ENCODE results near the gene RNF224.
A peak's percentile ranks its signal among the peaks of the same experiment; 100 is the strongest.

RNF224 gene

GRCh38 chr9:137221506-137222111, 5.7 kb upstream of the RNF224 start:
- TF ChIP-seq, protein P1, sequence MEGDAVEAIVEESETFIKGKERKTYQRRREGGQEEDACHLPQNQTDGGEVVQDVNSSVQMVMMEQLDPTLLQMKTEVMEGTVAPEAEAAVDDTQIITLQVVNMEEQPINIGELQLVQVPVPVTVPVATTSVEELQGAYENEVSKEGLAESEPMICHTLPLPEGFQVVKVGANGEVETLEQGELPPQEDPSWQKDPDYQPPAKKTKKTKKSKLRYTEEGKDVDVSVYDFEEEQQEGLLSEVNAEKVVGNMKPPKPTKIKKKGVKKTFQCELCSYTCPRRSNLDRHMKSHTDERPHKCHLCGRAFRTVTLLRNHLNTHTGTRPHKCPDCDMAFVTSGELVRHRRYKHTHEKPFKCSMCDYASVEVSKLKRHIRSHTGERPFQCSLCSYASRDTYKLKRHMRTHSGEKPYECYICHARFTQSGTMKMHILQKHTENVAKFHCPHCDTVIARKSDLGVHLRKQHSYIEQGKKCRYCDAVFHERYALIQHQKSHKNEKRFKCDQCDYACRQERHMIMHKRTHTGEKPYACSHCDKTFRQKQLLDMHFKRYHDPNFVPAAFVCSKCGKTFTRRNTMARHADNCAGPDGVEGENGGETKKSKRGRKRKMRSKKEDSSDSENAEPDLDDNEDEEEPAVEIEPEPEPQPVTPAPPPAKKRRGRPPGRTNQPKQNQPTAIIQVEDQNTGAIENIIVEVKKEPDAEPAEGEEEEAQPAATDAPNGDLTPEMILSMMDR (IDR thresholded peaks at IDR 0.05; ENCODE audit: insufficient read depth, low read length, poor library complexity, severe bottlenecking), result no peak
- no peaks in the 10 kb centered on the region for H3K27me3 ChIP-seq (replicated peaks; ENCODE audit: control insufficient read depth, insufficient read depth, low read length)
- no peak for DNase-seq (ENCODE audit: extremely low read depth, insufficient read length)

DNA sequence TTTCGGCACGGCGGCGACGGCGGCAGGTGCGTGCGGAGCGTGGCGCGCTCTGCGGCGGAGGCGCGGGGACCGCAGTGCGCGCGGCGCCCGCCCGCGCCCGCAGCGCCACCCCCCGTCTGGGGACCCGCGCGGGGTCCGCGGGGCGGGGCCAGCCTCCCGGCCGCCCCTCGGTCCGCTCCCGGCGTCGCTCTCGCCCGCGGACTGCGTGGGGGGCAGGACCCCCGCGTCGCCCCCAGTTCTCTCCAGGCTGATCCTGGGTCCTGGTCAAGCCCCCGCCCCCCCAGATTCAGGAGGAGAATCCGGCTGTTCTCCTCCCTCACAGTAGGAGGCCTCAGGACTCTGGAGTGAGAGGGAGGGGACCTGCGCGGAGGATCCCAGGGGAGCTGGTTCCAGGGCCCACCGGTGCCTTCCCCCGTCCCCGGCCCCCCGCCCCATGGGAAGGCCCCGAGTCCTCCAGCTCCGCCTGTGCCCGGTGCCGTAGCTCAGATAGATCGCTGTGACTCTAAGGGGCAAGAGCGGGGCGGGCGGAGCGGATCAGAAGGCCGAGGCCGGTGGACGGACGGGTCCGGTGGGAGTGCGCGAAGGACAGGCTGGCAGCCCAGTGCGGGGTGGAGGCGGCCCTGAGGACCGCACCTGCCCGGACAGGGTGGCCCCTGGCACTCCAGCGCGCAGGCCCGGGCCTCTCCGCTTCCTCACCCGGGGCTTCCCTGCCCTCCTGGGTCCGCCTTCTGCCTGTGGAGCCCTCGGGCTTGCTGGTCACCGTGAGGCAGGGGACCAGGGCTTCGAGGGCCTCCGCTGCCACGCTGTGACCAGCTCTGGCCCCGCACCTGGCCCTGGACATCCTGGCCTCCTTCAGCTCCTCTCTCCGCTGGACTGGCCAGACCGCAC, 4.9 kb upstream of the RNF224 start, which contains the start of gene RNF208:
Gene RNF208 (minus strand): TSS at position 51 of the 888 bp plus-strand sequence. CDS start 1,028 bp downstream, outside the sequence.
- H3K4me3 ChIP-seq (replicated peaks; ENCODE audit: low read depth, low read length), result peak within 1 kb of the TSS; percentile 63
- TF ChIP-seq, protein P1 (IDR thresholded peaks at IDR 0.05; ENCODE audit: insufficient read depth, low read length, poor library complexity, severe bottlenecking), result no peak
- DNase-seq (ENCODE audit: extremely low read depth, insufficient read length), result no peak
- no peaks in the 10 kb centered on the region; the same call in 1 of the 2 replicates for H3K36me3 ChIP-seq (ENCODE audit: control insufficient read depth, insufficient read depth, low read length)
- H3K27me3 ChIP-seq (replicated peaks; ENCODE audit: control insufficient read depth, insufficient read depth, low read length), result no peaks in the 10 kb centered on the region

More at GRCh38 chr9:137221506-137222111, 5.7 kb upstream of the RNF224 start:
- peaks cover 2% of the 10 kb centered on the region; the same call in 1 of the 2 replicates for H3K36me3 ChIP-seq (ENCODE audit: control insufficient read depth, insufficient read depth, low read length)
- peak overlapping the region; percentile 55 for H3K4me3 ChIP-seq (replicated peaks; ENCODE audit: low read depth, low read length)

- DNase-seq (ENCODE audit: extremely low read depth, insufficient read length), result peak; percentile 96
- no peaks in the 10 kb centered on the region for H3K27me3 ChIP-seq (replicated peaks; ENCODE audit: control insufficient read depth, insufficient read depth, low read length)
- no peaks in the 10 kb centered on the region; the same call in 1 of the 2 replicates for H3K36me3 ChIP-seq (ENCODE audit: control insufficient read depth, insufficient read depth, low read length)
- TF ChIP-seq, protein P1 (IDR thresholded peaks at IDR 0.05; ENCODE audit: insufficient read depth, low read length, poor library complexity, severe bottlenecking), result no peak
- peak overlapping the region; percentile 84 for H3K4me3 ChIP-seq (replicated peaks; ENCODE audit: low read depth, low read length)
Observed at GRCh38 chr9:137223078-137223970, 4.0 kb upstream of the RNF224 start.

DNA sequence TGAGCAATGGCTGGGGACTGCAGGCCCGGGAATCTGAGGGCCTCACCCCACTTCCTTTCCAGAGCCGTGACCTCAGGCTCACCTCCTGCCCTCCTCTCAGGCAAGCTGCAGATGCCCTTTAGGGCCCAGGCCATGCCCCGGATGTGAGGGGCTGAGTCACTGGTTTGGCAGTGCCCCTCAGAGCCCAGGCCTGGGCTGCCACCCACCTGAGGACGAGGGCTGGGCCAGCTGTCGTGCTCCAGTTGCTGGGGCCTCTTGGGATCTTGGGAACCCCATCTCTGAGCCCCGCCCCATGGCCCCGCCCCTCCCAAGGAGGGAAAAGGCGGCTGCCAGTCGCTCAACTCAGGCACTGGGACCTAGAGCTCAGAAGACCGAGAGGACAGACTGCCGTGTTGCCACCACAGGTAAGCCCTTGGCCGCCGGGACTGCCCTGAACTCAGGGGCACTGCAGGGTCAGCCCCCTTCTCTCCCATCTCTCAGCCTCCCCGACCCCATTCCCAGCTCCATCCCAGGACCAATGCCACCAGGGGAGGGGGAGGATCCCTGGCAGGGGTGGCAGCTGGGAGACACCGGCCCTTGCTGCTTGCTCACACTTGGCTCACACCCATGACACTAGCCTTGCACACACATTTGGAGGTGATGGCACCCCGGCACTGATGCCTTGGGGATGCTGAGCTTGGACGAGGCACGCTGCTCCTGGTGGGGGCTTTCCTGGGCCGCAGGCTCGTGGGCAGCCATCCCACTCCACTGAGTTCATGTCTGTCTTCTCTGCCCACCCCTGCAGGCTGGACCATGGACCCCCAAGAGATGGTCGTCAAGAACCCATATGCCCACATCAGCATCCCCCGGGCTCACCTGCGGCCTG, 2.2 kb upstream of the RNF224 start, which contains the start of gene CYSRT1:
Gene CYSRT1 (plus strand): TSS at position 345 of the 865 bp plus-strand sequence. CDS start 448 bp downstream, at position 793.
- peak within 1 kb of the TSS; percentile 84 for H3K4me3 ChIP-seq (replicated peaks; ENCODE audit: low read depth, low read length)
- TF ChIP-seq, protein P1 (IDR thresholded peaks at IDR 0.05; ENCODE audit: insufficient read depth, low read length, poor library complexity, severe bottlenecking), result no peak
- DNase-seq (ENCODE audit: extremely low read depth, insufficient read length), result no peak

More for the DNA sequence above, 2.2 kb upstream of the RNF224 start, which contains the start of gene CYSRT1:
- no peaks in the 10 kb centered on the region for H3K36me3 ChIP-seq (ENCODE audit: control insufficient read depth, insufficient read depth, low read length)
- H3K27me3 ChIP-seq (replicated peaks; ENCODE audit: control insufficient read depth, insufficient read depth, low read length), result no peaks in the 10 kb centered on the region; the same call in 1 of the 2 replicates
